ENCODE results near the gene C6orf89. TPM values are rescaled to one million over a fixed set of nuclear protein-coding genes. Genes with fewer than 3 reads are reported as not detected.

Gene C6orf89
- total RNA-seq, 1 experiment from 2014 or later, result 61.1 TPM

DNA sequence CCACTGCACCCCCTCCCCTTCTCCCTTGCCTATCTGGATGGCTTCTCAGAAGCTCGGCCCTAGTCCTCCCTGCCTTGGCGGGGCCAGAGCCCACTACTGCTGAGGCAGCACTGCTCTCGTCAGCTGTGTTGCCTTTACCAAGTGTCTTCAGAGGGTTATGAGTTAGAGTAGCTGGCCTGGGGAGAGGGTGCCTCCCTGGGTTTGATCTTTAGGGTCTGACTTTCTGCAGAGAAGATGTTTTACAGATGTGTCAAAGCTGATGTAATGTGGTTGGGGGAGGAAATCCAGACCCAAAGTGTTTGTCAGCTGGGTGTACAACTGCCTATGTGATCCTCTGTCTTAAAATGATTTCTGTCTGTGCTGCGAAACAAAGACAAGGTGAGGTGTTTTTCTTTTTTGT, 38.4 kb downstream of the C6orf89 start:
- CTCF ChIA-PET, result no interaction called here
- H3K4me1 Mint-ChIP-seq (ENCODE audit: low read depth, unreplicated experiment), result peaks cover 20% of the 10 kb centered on the region
- no peak for DNase-seq
- no TSS peak for BruUV-seq (replicated peaks)
- H3K36me3 Mint-ChIP-seq (ENCODE audit: insufficient read depth, unreplicated experiment), result peaks cover 15% of the 10 kb centered on the region
- H3K4me3 Mint-ChIP-seq (ENCODE audit: low read depth, unreplicated experiment), result no peak overlapping the region
- intact Hi-C loops (cut with micrococcal nuclease; ENCODE audit: unreplicated experiment), result no loop called here
- TF ChIP-seq, protein P1, sequence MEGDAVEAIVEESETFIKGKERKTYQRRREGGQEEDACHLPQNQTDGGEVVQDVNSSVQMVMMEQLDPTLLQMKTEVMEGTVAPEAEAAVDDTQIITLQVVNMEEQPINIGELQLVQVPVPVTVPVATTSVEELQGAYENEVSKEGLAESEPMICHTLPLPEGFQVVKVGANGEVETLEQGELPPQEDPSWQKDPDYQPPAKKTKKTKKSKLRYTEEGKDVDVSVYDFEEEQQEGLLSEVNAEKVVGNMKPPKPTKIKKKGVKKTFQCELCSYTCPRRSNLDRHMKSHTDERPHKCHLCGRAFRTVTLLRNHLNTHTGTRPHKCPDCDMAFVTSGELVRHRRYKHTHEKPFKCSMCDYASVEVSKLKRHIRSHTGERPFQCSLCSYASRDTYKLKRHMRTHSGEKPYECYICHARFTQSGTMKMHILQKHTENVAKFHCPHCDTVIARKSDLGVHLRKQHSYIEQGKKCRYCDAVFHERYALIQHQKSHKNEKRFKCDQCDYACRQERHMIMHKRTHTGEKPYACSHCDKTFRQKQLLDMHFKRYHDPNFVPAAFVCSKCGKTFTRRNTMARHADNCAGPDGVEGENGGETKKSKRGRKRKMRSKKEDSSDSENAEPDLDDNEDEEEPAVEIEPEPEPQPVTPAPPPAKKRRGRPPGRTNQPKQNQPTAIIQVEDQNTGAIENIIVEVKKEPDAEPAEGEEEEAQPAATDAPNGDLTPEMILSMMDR (IDR thresholded peaks at IDR 0.05; ENCODE audit: unreplicated experiment), result no peak
- no peaks in the 10 kb centered on the region for H3K27me3 Mint-ChIP-seq (ENCODE audit: unreplicated experiment)
- H3K27ac Mint-ChIP-seq (ENCODE audit: unreplicated experiment), result no peak overlapping the region
- H3K9me3 Mint-ChIP-seq (ENCODE audit: low read depth, unreplicated experiment), result no peaks in the 10 kb centered on the region

DNA sequence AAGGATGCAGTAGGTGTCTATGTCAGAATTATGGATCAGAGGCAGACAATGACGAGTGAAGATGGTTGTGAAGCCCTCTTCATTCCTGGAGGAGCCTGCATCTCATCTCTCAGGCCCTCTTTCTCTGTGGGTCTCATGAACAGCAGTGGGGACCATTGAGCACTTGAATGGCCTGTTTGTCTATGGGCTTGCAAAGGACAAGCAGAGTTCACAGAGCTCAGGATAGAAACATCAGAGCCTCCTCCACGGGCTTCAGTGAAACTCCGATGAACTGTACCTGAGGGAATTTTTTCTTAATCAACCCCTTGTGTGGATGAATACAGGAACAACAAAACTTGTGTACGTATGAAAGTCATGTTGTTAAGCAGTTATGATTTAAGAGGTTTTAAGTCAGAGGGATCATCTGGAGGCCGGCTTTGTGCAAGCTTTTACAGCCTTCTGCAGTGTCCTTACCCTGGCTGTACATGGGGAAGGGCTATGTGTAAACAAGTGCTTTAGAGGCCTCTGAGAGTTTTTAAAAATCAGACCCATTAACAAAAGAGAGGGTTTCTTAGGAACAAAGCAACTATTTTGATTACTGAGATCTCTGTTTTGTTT, 39.1 kb downstream of the C6orf89 start:
- TF ChIP-seq, protein P1 (IDR thresholded peaks at IDR 0.05; ENCODE audit: unreplicated experiment), result no peak
- DNase-seq, result no peak
- Mint-ChIP-seq H3K27me3 (ENCODE audit: unreplicated experiment) (no peaks in the 10 kb centered on the region), H3K4me1 (ENCODE audit: low read depth, unreplicated experiment) (peaks cover 20% of the 10 kb centered on the region), H3K4me3 (ENCODE audit: low read depth, unreplicated experiment) (no peak overlapping the region), H3K27ac (ENCODE audit: unreplicated experiment) (no peak overlapping the region), H3K36me3 (ENCODE audit: insufficient read depth, unreplicated experiment) (peaks cover 12% of the 10 kb centered on the region), H3K9me3 (ENCODE audit: low read depth, unreplicated experiment) (no peaks in the 10 kb centered on the region)
- CTCF ChIA-PET, result no interaction called here
- no TSS peak for BruUV-seq (replicated peaks)
- intact Hi-C loops (cut with micrococcal nuclease; ENCODE audit: unreplicated experiment), result no loop called here

DNA sequence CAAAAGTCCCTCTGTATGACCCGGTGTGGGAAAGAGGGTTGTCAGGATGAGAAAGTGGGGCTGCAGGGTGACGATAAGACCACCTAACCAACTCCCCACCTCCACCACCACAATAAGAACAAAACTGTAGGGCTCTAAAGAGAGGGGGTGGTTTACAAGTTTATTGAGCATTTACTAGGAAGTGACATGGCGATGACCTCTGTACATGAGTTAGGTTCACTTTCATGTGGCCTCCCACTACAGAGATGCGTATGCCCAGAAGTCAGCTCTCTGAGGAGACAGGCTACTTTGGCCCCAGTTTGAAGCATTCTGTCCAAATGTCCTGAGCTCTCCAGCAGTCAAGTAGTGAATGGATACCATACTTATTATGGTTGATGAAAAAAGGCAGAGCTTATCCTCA, 40.1 kb downstream of the C6orf89 start:
- Mint-ChIP-seq H3K4me1 (ENCODE audit: low read depth, unreplicated experiment) (peaks cover 23% of the 10 kb centered on the region), H3K27ac (ENCODE audit: unreplicated experiment) (no peak overlapping the region), H3K36me3 (ENCODE audit: insufficient read depth, unreplicated experiment) (peaks cover 15% of the 10 kb centered on the region), H3K9me3 (ENCODE audit: low read depth, unreplicated experiment) (no peaks in the 10 kb centered on the region), H3K4me3 (ENCODE audit: low read depth, unreplicated experiment) (no peak overlapping the region), H3K27me3 (ENCODE audit: unreplicated experiment) (no peaks in the 10 kb centered on the region)
- BruUV-seq (replicated peaks), result TSS peak; percentile 12
- CTCF ChIA-PET, result no interaction called here
- intact Hi-C loops (cut with micrococcal nuclease; ENCODE audit: unreplicated experiment), result no loop called here
- DNase-seq, result no peak
- TF ChIP-seq, protein P1 (IDR thresholded peaks at IDR 0.05; ENCODE audit: unreplicated experiment), result no peak

DNA sequence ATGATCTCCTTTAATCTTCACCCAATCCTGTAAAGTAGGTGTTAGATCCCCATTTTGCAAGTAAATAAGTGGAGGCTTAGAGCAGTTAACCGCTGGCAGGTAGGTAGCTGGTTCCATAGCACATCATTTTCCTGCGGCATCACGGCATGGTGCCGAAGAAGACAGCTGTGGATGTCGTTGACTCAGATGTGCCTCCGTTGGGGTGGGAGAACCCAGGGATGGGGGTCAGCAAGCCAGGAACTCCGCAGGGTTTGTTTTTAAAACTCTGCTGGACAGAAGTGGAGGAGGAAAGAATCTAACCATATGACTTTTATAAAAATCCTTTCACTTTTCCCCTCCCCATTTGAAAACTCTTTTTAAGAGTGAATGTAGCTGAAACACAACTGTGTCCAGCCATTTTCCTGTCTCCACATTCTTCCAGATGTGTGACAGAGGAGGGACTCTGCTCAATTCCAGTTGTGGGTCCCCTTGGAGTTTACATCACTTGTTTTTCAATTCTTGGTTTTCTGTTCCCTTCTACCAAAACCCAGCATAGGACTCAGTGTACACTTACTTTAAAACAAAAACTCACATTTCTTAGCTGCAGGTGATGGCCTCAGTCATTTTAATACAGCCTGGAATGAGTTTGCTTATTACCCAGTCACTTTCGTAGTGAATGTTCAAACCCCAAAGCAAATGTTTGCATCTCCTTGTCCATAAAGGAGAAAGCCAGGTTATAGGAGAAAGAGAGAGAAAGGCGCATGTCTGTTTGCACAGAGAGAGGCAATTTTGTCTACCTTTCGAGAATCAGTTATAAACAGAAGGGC, 41.2 kb downstream of the C6orf89 start:
- no peaks in the 10 kb centered on the region for H3K27me3 Mint-ChIP-seq (ENCODE audit: unreplicated experiment)
- TF ChIP-seq, protein P1 (IDR thresholded peaks at IDR 0.05; ENCODE audit: unreplicated experiment), result no peak
- intact Hi-C loops (cut with micrococcal nuclease; ENCODE audit: unreplicated experiment), result no loop called here
- no peak overlapping the region for H3K4me3 Mint-ChIP-seq (ENCODE audit: low read depth, unreplicated experiment)
- CTCF ChIA-PET, result interaction anchor here (1.5 kb wide), 1 partner anchor 12 kb away, joined by 5 read pairs; no protein-coding TSS in a partner anchor
- DNase-seq, result no peak
- H3K4me1 Mint-ChIP-seq (ENCODE audit: low read depth, unreplicated experiment), result peaks cover 19% of the 10 kb centered on the region
- no peak overlapping the region for H3K27ac Mint-ChIP-seq (ENCODE audit: unreplicated experiment)
- H3K9me3 Mint-ChIP-seq (ENCODE audit: low read depth, unreplicated experiment), result no peaks in the 10 kb centered on the region
- H3K36me3 Mint-ChIP-seq (ENCODE audit: insufficient read depth, unreplicated experiment), result peaks cover 12% of the 10 kb centered on the region
- BruUV-seq (replicated peaks), result TSS peak; percentile 9
